Breast epithelium (tissue), 4 donors: ENCODE results near the gene LCN6. TPM values are rescaled to one million over a fixed set of nuclear protein-coding genes. Genes with fewer than 3 reads are reported as not detected.
A peak's percentile ranks its signal among the peaks of the same experiment; 100 is the strongest.

Source experiments
- DNase-seq, 2 donors: peaks; one replicate each; pipeline ENCODE4 v3.0.0-alpha.2; 2019; ENCODE audit warnings: low spot score in 2 of 2
- H3K27ac ChIP-seq, 2 donors: fragments of 200-600 bp; sonication (generic) in 1 of 2; one replicate each; pipeline ENCODE4 v1.5.1; 2016 to 2019; ENCODE audit warnings: mild to moderate bottlenecking in 1 of 2
- H3K27me3 ChIP-seq, 2 donors: fragments of 200-600 bp; sonication (generic) in 1 of 2; one replicate each; pipeline versions ENCODE4 v1.5.1 to v1.6.0; 2017 to 2019; ENCODE audit warnings: control low read depth in 1 of 2, mild to moderate bottlenecking in 1 of 2
- H3K36me3 ChIP-seq: fragments of 200-600 bp; one replicate; pipeline ENCODE4 v1.5.1; 2019
- H3K4me1 ChIP-seq, 2 donors: fragments of 200-600 bp; sonication (generic); one replicate each; pipeline ENCODE4 v1.5.1; 2016 to 2019; ENCODE audit warnings: control low read depth in 1 of 2
- H3K4me3 ChIP-seq, 3 donors: fragments of 200-600 bp; sonication (generic); 1 replicate in 2 of 3; 2 replicates in 1 of 3; pipeline ENCODE4 v1.5.1; 2016 to 2019; ENCODE audit warnings: mild to moderate bottlenecking in 3 of 3, moderate library complexity in 2 of 3
- H3K9me3 ChIP-seq, 2 donors: fragments of 200-600 bp; sonication (generic) in 1 of 2; one replicate each; pipeline ENCODE4 v1.5.1; 2016 to 2019; ENCODE audit warnings: control low read depth in 1 of 2
- POLR2A ChIP-seq: fragments of 450-650 bp; IDR thresholded peaks from one replicate; pipeline ENCODE4 v1.6.1; 2016; ENCODE audit warnings: antibody characterized with exemption, mild to moderate bottlenecking, moderate library complexity
- POLR2AphosphoS5 ChIP-seq, 3 donors: sonication (generic); formaldehyde crosslinking; IDR thresholded peaks; one replicate each; pipeline ENCODE4 v1.6.1; 2017; ENCODE audit warnings: antibody characterized with exemption in 3 of 3
- intact Hi-C: fragments of 100-400 bp; cut with DNase I; formaldehyde crosslinking; loops from one replicate; pipeline ENCODE4 v1.15.1; 2023; ENCODE audit warnings: low total_unique reads
- total RNA-seq, 3 donors: library from RNA; depleted of rRNA; stranded (reverse); fragments of >200 nt; gene quantifications; one replicate each; pipeline ENCODE4 v1.1.0, GENCODE V29; 2016
- TF ChIP-seq, protein P1 (sequence below), 3 donors: fragments of 450-650 bp; IDR thresholded peaks; one replicate each; pipeline ENCODE4 v1.5.1; 2016 to 2017; ENCODE audit warnings: antibody characterized with exemption in 3 of 3, mild to moderate bottlenecking in 3 of 3, moderate library complexity in 3 of 3

Gene LCN6
- total RNA-seq, 3 donors from 2014 or later = 4.1 to 12.2 (median 9.5) TPM

DNA sequence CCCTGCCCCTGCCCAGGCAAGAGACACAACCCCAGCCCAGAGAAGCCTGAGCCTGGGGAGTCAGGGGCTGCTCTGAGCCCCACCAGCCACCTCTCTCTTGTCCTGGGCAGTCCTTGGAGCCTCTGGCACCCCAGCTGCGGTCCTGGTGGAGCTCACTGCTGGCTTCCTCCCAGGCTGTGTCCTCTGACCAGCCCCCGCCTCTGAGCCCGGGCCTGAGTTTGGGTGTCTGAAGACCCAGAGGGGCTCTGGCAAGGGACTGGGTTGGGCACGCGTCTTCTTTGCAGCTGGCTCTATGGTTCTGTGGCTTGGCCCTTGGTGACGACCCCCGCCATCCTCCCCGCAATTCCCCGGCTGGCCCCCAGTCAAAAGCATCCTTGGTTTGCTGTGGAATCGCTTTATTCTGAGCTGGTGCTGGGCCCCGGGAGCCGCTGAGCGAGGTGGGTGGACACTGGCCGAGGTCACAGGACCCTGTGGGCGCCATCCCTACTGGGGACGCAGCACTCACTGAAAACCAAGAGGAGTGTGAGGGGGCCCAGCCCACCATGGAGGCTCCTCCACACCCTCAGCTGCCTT lies 4.6 kb downstream of the LCN6 start:
- Histone ChIP-seq H3K27me3 (peaks cover 2 to 58% of the 10 kb centered on the region in 2 donors), H3K4me3 (no peak overlapping the region), H3K27ac (no peak overlapping the region), H3K36me3 (no peaks in the 10 kb centered on the region), H3K9me3 (no peaks in the 10 kb centered on the region), H3K4me1 (peaks cover 8 to 11% of the 10 kb centered on the region in 2 donors)
- TF ChIP-seq POLR2A (no peak), POLR2AphosphoS5 (IDR thresholded peaks at IDR 0.05) (no peak)
- TF ChIP-seq, protein P1, sequence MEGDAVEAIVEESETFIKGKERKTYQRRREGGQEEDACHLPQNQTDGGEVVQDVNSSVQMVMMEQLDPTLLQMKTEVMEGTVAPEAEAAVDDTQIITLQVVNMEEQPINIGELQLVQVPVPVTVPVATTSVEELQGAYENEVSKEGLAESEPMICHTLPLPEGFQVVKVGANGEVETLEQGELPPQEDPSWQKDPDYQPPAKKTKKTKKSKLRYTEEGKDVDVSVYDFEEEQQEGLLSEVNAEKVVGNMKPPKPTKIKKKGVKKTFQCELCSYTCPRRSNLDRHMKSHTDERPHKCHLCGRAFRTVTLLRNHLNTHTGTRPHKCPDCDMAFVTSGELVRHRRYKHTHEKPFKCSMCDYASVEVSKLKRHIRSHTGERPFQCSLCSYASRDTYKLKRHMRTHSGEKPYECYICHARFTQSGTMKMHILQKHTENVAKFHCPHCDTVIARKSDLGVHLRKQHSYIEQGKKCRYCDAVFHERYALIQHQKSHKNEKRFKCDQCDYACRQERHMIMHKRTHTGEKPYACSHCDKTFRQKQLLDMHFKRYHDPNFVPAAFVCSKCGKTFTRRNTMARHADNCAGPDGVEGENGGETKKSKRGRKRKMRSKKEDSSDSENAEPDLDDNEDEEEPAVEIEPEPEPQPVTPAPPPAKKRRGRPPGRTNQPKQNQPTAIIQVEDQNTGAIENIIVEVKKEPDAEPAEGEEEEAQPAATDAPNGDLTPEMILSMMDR (IDR thresholded peaks at IDR 0.05) = no peak
- intact Hi-C loops = no loop called here
- DNase-seq = no peak

DNA sequence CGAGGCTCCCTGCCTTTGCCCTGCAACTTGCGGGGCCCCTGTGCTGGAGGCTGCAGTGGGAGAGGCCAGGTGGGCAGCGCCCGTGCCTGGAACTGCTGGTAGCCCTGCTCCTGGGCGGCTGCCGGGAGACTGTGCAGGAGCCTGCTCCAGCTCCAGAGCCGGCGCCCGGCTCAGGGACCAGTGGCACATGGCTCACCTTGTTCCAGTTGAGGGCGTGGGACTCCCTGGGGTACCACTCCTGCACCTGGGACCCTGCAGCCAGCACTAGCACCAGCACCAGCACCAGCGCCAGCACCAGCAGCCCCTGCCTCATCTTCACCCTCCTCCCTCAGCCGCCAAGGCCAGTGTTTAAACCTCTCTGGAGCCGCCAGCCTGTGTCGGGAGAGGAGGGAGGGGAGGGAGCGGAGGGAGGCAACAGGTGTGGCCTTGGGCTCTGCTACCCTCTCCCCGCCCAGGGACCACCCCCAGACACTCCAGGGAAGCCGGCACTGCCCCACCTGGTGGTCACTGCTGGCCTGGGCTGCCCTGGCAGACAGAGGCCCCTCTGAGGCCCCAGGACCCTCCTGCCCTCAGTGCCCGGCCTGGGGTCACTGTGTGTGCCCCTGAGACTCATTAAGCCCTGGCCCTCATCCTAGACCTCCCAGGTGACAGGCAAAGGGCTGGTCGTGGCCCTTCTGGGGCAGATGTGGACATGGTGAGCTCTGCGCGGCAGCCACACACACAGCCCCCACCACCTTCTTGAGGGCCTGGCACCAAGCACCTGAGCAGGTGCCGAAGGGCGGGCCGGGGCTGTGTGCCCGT lies 5.5 kb downstream of the LCN6 start, which contains the start of gene LCN10:
TSS of gene LCN10 (minus strand) at position 350 of the 801 bp plus-strand sequence. CDS start at position 313, 37 bp downstream.
- Histone ChIP-seq H3K36me3 (no peaks in the 10 kb centered on the region), H3K27me3 (peaks cover 2 to 61% of the 10 kb centered on the region in 2 donors), H3K9me3 (no peaks in the 10 kb centered on the region), H3K4me1 (peaks cover 8 to 11% of the 10 kb centered on the region in 2 donors), H3K27ac (no peak within 1 kb of the TSS), H3K4me3 (peak within 1 kb of the TSS; percentile 4 to 41 (median 11))
- intact Hi-C loops = no loop called here
- no peak for DNase-seq
- TF ChIP-seq, protein P1 (IDR thresholded peaks at IDR 0.05) = no peak
- TF ChIP-seq POLR2A = no peak
- no peak for TF ChIP-seq POLR2AphosphoS5 (IDR thresholded peaks at IDR 0.05)

DNA sequence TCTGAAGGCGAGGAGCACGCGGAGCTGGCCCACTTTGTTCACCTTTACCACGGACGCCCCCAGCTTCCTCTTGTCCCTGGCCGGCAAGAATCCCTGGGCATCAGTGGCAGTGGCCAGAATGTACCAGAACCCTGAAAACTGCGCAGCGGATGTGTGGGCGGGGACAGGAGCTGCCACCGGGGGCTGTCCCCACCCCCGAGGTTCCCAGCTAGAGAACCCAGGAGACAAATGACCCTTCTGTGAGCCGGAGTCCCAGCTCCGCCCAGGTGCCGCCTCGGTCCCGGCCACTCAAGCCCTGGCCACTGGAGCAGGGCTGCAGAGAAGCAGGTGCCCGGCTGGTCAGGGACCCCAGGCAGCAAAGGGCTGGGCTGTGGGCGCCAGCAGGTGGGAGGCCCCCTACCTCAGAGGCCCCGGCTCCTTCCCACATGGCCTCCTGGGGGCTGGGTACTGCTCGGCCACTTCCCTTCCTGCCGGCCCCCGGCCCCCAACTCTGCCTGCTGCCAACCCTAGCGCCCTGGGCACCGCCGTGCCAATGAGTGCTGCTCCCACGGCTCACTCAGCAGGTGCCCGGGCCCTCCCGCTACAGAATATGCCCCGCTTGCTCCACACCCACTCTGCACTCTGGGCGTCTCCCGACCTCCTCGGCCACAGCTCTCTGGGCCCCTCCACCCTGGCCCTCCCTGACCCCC lies 6.3 kb downstream of the LCN6 start:
- H3K9me3 ChIP-seq = no peaks in the 10 kb centered on the region
- DNase-seq = no peak
- peaks cover 8 to 11% of the 10 kb centered on the region in 2 donors for H3K4me1 ChIP-seq
- peaks cover 2 to 61% of the 10 kb centered on the region in 2 donors for H3K27me3 ChIP-seq
- H3K27ac ChIP-seq = no peak overlapping the region
- TF ChIP-seq POLR2AphosphoS5 (IDR thresholded peaks at IDR 0.05) = no peak
- TF ChIP-seq POLR2A = no peak
- TF ChIP-seq, protein P1 (IDR thresholded peaks at IDR 0.05) = no peak
- H3K36me3 ChIP-seq = no peaks in the 10 kb centered on the region
- intact Hi-C loops = no loop called here
- peak overlapping the region; percentile 4 to 41 (median 11) for H3K4me3 ChIP-seq

DNA sequence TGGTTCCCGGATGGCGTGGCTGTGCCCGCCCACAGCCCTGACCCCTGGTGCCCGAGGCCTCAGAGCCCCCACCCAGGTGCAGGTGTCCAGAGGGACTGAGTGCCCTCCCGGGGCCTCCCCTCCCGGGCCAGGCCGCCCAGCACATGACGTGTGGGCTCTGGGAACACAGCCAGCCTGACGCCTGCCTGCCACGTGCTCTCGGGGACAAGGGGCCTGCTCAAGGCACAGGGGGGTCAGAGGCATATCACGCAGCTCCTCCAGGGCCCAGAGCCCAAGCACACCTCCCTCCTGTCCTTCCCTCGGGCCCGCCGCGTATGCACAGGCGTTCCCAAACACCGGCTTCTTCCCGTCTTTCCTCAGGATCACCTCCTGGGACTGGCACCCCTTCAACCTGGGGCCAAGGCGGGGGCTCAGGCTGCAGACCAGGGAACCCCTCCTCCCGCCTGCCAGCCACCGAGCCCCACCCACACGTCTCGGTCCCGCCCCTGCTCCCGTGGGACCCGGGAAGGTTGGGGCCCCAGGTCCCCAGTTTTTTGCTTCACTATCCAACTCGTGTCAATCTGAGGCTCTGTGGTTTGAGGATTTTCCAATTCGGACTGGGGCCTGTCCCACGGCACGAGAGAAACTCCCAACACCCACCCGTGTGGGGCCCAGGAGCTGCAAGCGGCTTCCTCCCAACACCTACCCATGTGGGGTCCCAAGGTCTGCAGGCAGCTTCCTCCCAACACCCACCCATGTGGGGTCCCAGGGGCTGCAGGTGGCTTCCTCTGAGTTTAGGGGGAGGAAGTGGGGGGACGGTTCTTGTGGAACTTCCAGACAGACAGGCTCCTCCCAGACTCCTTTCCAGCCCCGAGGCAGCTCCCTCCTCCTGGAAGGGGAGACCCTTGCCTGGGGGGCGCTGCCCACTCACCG lies 7.1 kb downstream of the LCN6 start:
- no peak overlapping the region for H3K27ac ChIP-seq

More for the DNA sequence above, 7.1 kb downstream of the LCN6 start:
- peaks cover 2 to 61% of the 10 kb centered on the region in 2 donors for H3K27me3 ChIP-seq
- H3K4me1 ChIP-seq = peaks cover 8 to 11% of the 10 kb centered on the region in 2 donors
- H3K36me3 ChIP-seq = no peaks in the 10 kb centered on the region
- intact Hi-C loops = no loop called here
- TF ChIP-seq, protein P1 (IDR thresholded peaks at IDR 0.05) = no peak
- TF ChIP-seq POLR2AphosphoS5 (IDR thresholded peaks at IDR 0.05) (no peak), POLR2A (no peak)
- DNase-seq = no peak
- peak overlapping the region; percentile 4 to 41 (median 11) for H3K4me3 ChIP-seq
- H3K9me3 ChIP-seq = no peaks in the 10 kb centered on the region
